NCI-H2196 treated with DMSO at 0.1 percent for 48 hours (cell line): ENCODE measurements around the gene SLC25A12.
"Not testable (repeated sequence)": the region's sequence is repeated elsewhere in the genome, so short reads cannot be mapped to it uniquely, and the experiment has no call there.

Experiments used
- DNase-seq: peaks from one replicate; lab custom pipeline; 2025; ENCODE audit not compliant: unreplicated experiment; lab: John Stamatoyannopoulos, UW

The SLC25A12 gene

GRCh38 chr2:171830039-171830438, 64.0 kb downstream of the SLC25A12 start:
- DNase-seq = no peak

DNA sequence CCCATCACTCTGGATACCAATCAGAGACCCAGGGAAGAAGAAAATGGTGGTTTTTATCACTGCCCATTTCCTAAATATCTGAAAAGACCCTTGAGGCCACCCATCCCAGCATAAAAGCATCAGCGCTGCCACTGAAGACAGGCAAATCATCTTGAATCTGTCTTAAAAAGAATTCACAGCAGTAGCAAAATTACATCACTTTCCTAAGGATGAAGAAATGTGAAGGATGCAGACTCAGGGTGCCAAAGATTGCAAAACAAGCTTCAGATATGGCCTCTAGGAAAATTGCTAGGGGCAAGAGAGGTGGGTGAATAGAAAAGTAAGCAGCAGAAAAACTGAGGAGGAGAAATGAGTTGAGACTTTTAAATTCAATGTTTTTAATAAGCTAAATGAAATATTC, 70.0 kb downstream of the SLC25A12 start:
- no peak for DNase-seq

DNA sequence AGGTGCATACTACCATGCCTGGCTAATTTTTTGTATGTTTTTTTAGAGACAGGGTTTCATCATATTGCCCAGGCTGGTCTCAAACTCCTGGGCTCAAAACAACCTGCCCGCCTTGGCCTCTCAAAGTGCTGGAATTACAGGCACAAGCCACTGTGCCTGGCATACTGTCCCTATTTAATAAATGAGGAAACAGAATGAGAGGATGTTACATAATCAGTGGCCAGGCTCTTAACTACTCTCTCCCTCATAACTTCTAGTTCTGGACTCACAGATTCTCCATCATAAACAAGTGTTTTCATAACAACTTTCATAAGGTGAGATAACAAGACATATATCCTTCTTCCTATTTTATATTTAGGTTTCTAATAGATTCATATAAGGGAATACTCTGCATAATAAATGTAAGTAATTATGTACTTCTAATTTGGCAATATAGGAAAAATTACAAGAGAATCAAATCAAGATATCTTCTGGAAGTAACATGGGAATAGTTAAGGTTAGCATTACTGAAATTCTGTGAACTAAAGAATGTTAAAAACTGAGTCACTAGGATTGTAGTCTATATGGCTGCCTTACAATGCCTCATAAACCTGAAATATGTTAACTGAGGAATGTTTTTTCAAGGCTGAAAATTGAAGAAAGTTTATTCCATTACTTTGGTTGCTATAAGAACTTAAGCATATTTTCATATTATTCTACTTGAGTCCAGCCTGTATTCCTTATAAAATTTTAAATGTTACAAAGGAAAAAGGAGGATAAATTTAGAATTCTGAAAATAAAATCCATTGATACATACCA, 71.3 kb downstream of the SLC25A12 start:
- no peak for DNase-seq

- no peak for DNase-seq
Measured at GRCh38 chr2:171819453-171819852, 74.6 kb downstream of the SLC25A12 start.

DNA sequence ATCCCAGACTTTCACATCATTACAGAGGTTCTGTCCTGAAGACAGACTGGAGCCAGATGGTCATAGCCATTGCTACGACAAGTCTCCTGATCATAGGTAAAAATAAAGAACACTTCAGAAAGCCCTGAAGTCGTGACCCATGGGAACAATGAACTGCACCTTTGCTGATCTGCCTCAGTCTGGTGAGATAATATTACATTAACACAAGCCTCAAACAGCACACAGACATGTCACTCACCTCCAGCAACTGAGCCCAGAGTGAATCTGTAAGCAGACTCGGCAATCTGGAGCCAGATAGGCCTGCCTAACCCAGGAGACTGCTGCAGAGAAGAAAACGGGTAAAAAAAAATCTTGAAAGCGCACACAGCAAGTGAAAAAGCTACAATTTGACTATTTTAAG, 79.2 kb downstream of the SLC25A12 start:
- DNase-seq = no peak

DNA sequence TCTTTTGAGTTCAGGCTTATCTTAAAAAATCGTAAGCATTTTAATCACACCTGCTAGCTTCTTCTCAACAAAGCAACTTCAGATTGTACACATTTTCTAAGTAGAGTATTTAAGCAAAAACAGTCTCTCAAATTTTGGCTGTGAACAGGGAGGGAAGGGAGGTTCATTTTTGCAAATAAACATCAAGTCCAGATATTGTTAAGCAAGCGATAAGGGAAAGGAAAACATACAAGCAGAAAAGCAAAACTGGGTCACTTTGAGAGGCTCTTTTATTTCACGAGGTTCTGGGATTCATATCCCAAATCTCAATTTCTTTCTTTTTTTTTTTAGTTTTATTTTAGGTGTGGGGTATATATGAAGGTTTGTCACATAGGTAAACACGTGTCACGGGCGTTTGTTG, 79.9 kb downstream of the SLC25A12 start:
- DNase-seq = no peak

DNA sequence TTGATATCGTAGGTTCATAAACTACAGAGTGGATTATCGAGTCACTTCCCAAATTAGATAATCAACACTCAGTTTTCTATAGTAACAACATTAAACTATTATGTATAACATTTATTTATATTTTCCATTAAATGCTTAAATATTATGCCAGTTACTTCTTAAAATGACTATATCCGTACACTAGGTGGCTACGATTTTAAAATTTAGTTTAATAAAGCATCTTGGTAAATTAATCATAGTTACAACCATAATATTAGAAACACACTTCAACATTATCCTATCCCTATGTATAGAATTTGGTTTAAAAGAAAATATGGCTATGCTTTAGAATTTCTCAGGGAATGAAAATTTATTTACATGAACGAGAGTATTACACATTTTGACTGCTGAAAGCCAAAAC, 80.3 kb downstream of the SLC25A12 start:
- DNase-seq = no peak

DNA sequence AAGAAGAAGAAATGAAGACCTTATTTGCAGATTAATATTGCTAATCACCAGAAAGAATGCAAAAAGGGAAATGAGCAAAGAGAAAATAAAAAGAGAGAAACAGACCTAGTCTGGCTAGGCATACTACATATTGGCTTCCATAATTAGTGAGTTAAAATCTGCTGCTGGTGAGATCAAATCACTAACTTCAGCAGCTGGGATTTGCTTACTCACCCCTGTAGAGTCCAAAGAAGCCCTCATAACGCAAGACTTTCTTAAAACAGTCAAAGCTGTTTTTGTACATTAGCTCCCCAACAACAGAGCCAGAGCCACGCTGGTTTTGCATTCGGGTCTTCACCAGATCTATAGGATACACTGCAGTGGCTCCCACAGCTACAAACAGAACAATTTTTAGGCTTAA, 80.9 kb downstream of the SLC25A12 start:
- no peak for DNase-seq

DNA sequence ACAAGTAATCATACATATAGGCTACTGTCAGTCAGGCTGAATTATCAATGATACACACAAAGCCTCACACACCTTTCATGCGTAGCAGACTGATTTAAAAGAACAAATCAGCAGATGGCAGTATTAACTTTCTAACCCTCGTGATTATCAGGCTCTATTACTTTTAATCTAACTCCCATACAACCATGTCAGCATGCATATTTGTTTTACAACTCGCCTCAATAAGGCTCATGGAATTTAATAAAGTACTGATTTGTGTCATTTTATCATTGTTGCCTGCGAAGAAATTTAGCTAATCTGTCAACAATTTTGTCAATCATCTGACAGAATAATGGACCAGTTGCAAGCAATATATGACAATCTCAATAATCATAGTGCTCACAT, 82.8 kb downstream of the SLC25A12 start:
- DNase-seq = peak; percentile 5

- peak; percentile 10 for DNase-seq
Measured at GRCh38 chr2:171810422-171811244, 83.4 kb downstream of the SLC25A12 start.

DNA sequence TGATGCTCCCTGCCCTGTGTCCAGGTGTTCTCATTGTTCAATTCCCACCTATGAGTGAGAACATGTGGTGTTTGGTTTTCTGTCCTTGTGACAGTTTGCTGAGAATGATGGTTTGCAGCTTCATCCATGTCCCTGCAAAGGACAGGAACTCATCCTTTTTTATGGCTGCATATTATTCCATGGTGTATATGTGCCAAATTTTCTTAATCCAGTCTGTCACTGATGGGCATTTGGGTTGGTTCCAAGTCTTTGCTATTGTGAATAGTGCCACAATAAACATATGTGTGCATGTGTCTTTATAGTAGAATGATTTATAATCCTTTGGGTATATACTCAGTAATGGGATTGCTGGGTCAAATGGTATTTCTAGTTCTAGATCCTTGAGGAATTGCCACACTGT, 85.2 kb downstream of the SLC25A12 start:
- DNase-seq = not testable (repeated sequence)

GRCh38 chr2:171807831-171808393, 86.1 kb downstream of the SLC25A12 start:
- DNase-seq = no peak

DNA sequence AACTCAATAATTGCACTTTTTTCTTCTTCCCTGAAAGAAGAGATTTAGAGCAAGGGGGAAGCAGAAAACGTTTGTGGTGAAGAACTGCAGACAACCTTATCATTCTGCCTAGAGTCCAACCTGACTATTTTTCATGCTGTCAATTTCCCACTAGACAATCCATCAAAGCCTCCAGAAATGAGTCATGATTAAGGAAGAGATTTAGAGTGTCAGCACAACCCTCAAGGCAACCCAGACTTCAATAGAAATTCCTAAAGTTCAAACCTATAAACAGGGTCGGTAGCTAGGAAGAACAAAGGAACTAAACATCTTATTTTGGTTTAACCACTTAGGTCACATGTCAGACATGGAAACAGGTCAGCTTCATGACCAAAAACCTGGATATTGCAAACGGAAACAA, 86.9 kb downstream of the SLC25A12 start:
- no peak for DNase-seq

GRCh38 chr2:171804456-171804855, 89.6 kb downstream of the SLC25A12 start:
- no peak for DNase-seq

DNA sequence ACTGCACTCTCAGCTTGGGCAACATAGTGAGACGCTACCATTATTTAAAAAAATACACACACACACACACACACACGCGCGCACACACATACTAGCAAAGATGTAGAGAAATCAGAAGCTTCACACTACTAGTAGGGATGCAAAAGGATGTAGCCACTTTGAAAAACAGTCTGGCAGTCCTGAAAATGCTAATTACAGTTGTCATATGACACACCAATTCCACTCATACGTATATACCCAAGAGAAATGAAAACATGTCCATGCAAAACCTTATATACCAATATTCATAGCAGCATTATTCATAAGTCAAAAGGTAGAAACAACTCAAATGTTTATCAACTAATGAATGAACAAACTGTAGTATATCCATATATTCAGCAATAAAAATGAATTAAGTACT, 90.3 kb downstream of the SLC25A12 start:
- DNase-seq = no peak

- no peak for DNase-seq
Measured at GRCh38 chr2:171800639-171801038, 93.4 kb downstream of the SLC25A12 start.

DNA sequence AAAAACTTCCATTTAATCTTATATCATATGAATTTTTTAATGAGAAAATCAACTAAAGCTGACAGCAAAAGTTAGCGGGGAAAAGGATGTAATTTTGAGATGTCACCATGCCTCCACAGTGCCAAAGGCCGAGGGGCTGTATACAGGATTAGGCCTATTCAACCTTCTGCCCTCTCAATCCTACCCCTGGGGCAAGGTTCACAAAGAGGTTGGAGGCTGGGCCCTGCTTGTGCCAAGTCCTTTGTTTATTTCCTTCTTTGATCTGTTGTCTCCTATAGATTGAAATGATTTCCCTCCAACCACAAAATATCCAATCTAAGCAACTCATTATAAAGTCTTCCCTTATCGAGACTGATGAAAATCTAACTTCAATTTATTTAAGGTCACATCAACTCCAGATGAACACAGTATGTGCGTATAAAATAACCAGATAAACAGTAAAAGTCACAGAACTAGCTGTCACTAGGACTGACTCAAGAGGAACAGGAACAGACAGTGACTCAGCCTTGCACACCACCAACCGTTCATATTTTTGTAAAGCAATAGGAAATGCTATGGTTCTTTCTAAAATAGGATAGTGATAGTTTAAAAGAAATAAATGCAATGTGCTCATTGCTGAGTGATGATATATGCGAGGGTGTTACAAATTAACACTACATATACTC, 95.8 kb downstream of the SLC25A12 start:
- DNase-seq = no peak

GRCh38 chr2:171794918-171795317, 99.1 kb downstream of the SLC25A12 start:
- no peak for DNase-seq

DNA sequence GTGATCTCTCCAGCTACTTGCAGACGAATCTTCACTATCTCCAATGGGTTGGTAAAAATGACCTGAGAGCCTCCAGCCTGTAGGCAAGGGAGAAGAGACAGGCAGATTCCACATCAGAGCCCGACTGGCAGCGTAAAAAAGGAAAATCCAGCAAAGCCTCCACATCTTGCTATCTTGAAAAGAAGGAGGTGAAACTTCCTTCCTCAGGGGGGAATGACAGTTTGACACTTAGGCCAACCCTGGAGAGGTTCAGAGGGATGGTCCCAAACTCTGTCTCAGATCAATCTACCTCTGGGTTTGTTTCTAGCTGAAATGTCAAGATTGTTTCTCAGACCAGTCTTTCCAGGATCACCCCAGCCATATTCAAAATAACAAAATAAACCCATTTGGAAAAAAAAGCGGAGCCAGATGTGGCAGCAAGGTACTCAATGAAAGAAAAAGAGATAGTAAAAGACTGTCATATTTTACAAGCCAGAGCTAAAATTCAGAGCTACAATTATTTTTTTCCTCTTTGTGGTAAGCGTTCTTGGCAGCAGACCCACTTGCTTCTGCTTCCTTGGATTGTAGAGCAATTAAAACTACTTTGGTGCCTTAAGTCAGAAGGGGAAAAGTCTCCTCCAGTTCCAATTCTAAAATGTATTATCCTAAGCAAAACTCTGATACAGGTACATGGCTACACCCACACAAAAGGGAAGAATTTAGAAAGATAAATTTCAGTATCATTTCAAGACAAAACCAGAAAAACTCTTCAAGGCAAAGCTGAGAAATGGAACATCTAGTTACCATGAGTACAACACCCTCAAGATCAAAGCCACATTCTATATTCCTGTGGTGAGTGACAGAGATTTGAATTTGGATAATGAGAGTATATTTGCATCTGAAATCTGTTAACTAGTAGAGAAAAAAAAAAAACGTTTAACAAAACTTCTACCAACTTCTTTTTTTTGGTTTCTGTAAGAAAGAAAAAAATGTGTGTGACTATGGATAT, 100.1 kb downstream of the SLC25A12 start:
- DNase-seq = no peak

DNA sequence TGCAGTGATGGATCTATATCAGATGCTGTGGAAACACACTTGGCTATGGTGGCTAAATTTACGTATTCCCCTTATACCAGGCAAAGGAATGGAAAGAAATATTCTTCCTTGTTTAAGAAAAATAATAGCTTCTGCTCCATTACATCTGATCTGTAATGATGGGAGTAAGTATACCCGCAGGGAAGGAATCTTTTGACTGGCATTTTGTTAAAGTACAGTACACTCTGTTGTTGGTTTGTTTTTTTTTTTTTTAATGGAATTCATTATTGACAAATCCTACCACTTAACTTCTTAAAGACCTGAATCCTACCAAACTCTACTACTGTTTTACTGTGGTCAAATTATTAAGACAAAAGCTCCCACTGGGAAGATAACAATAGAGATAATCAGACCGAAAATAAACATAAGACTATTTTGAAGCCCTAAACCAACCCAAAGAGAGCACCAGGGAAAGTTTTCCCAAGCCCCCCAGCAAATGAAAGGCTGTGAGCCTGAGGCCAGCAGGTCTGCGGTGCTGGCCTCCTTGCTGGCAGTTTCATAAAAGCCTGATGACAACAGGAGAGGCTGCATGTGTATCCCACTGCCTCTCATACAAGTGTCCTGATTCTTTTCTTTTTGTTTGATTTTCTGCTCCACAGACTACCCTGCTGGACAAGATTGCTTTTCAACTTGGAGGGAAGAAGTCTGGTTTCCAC, 101.0 kb downstream of the SLC25A12 start:
- DNase-seq = no peak
